Heart right ventricle (tissue), 16 donors: ENCODE results near the gene MFSD8. TPM values are rescaled to one million over a fixed set of nuclear protein-coding genes. Genes with fewer than 3 reads are reported as not detected.

Source experiments
- ATAC-seq, 8 donors: fragments of 200-7000 bp; cut with Tn5 transposase; one replicate each; pipeline ENCODE4 v1.9.1; 2020; ENCODE audit warnings: mild to moderate bottlenecking in 8 of 8, moderate library complexity in 8 of 8, moderate number of reproducible peaks in 1 of 8
- DNase-seq, 2 donors: peaks; one replicate each; pipeline ENCODE4 v3.0.0-alpha.2; 2020
- H3K27ac ChIP-seq, 10 donors: fragments of 200-600 bp; sonication (generic) in 2 of 10; one replicate each; pipeline versions ENCODE4 v1.5.0 to v1.8.0; 2020 to 2022; ENCODE audit warnings: mild to moderate bottlenecking in 3 of 10
- H3K27me3 ChIP-seq, 7 donors: fragments of 200-600 bp; one replicate each; pipeline ENCODE4 v1.8.0; 2021 to 2022; ENCODE audit warnings: mild to moderate bottlenecking in 2 of 7
- H3K36me3 ChIP-seq, 9 donors: fragments of 200-600 bp; sonication (generic) in 1 of 9; one replicate each; pipeline versions ENCODE4 v1.5.0 to v1.8.0; 2020 to 2022; ENCODE audit warnings: mild to moderate bottlenecking in 2 of 9
- H3K4me1 ChIP-seq, 9 donors: fragments of 200-600 bp; sonication (generic) in 1 of 9; one replicate each; pipeline versions ENCODE4 v1.5.0 to v1.8.0; 2020 to 2022; ENCODE audit warnings: mild to moderate bottlenecking in 4 of 9
- H3K4me3 ChIP-seq, 10 donors: fragments of 200-600 bp; sonication (generic) in 2 of 10; one replicate each; pipeline versions ENCODE4 v1.5.0 to v1.8.0; 2020 to 2022; ENCODE audit warnings: mild to moderate bottlenecking in 7 of 10, moderate library complexity in 2 of 10
- H3K9me3 ChIP-seq, 11 donors: fragments of 200-600 bp in 10 of 11; sonication (generic) in 2 of 11; one replicate each; pipeline versions ENCODE4 v1.5.0 to v1.8.0; 2013 to 2022; ENCODE audit warnings: mild to moderate bottlenecking in 2 of 11, control low read depth in 1 of 11, moderate library complexity in 1 of 11
- CTCF ChIP-seq, 9 donors: fragments of 200-600 bp; sonication (generic) in 2 of 9; IDR thresholded peaks; one replicate each; pipeline versions ENCODE4 v1.5.0 to v1.8.0; 2021 to 2022; ENCODE audit warnings: antibody characterized with exemption in 9 of 9, mild to moderate bottlenecking in 5 of 9, moderate library complexity in 1 of 9
- WGBS, 2 donors: extraction: QIAGEN DNeasy Blood & Tissue Kit; methylation state at CpG; one replicate each; pipeline ENCODE4 v1.1.7; 2013; ENCODE audit warnings: inconsistent platforms in 1 of 2; 5-methylcytosine and 5-hydroxymethylcytosine counted together
- intact Hi-C, 10 donors: fragments of 100-400 bp; cut with DNase I; formaldehyde crosslinking; loops; one replicate each; pipeline versions ENCODE4 v1.11.1 to v1.14.2; 2022
- polyA plus RNA-seq, 2 donors: library from polyadenylated mRNA; stranded (reverse); fragments of 200-250 nt; gene quantifications; one replicate each; pipeline ENCODE4 v1.2.3, GENCODE V29; 2013
- total RNA-seq, 10 donors: library from RNA; stranded (reverse); fragmentation: NEBNext Ultra II Directional in 3 of 10; extraction: Animal tissue kit (Norgen Biotek cat#: 25700) in 3 of 10; gene quantifications; one replicate each; pipeline versions ENCODE4 v1.2.1 to v1.2.4, GENCODE V29; 2021 to 2023
- donor health status: Arrhythmogenic right ventricular cardiomyopathy.
- donor health status: ischemic (EF 13 %, LVEDD 7.1; RV severe dilation, severe dysfunction).
- donor health status: healthy with polysubstance abuse.
- donor health status: DM: no; HTN: yes; CAD: no.
- donor health status: DM: no; HTN: no; CAD: no.
- donor health status: ischemic (EF 25% LVEDD 6.9; RV normal size, moderate dysfunction).
- donor health status: ischemic (EF 25% LVEDD 5.7; RV mildly dilated, moderate dysfunction).
- donor health status: healthy.
- donor health status: DM: yes; HTN: yes; CAD: no.
- donor health status: Ischemic cardiomyopathy.
- donor health status: ischemic (EF 35%, LVEDD 5.7; RV mildly dilated, moderate dysfunction).
- donor health status: nonischemic (EF 11% LVEDD 7.7; RV severe dilation, severe dysfunction).
- donor health status: DM: yes; HTN: yes; CAD: no.
- donor health status: PGD.
- donor health status: ischemic (EF 29% LVEDD 5.4; RV normal size, mild dysfunction).
- donor health status: nonischemic (EF 23%, LVEDD 6.1; RV moderate dilation, normal function).

MFSD8 gene
- total and polyA plus RNA-seq, 12 donors: 3.7 to 15.0 (median 11.0) TPM

GRCh38 chr4:127896528-127896927 is 68.4 kb downstream of the MFSD8 start:
- H3K36me3 ChIP-seq: peaks cover 0 to 55% (median 0%) of the 10 kb centered on the region in 9 donors
- no peak for DNase-seq
- no peak overlapping the region for H3K27ac ChIP-seq
- peaks cover 0 to 10% (median 0%) of the 10 kb centered on the region in 11 donors for H3K9me3 ChIP-seq
- TF ChIP-seq CTCF (IDR thresholded peaks at IDR 0.05): no peak
- H3K4me3 ChIP-seq: no peak overlapping the region
- 95 to 97% methylated on average over 1 of the region's 1 CpG for WGBS, 2 donors
- H3K27me3 ChIP-seq: no peaks in the 10 kb centered on the region
- no peak for ATAC-seq
- intact Hi-C loops: loop anchor here in 1 of 10 donors (10.0 kb wide), 1 partner anchor 52 kb away; no protein-coding TSS in a partner anchor
- H3K4me1 ChIP-seq: no peaks in the 10 kb centered on the region

GRCh38 chr4:127896069-127896468 is 68.9 kb downstream of the MFSD8 start:
- ATAC-seq (no peak), DNase-seq (no peak)
- no peak for TF ChIP-seq CTCF (IDR thresholded peaks at IDR 0.05)
- H3K36me3 ChIP-seq: peaks cover 0 to 57% (median 0%) of the 10 kb centered on the region in 9 donors
- H3K4me1 ChIP-seq: no peaks in the 10 kb centered on the region
- WGBS, 2 donors: 93 to 95% methylated on average over 1 of the region's 1 CpG
- no peak overlapping the region for H3K4me3 ChIP-seq
- no peak overlapping the region for H3K27ac ChIP-seq
- H3K9me3 ChIP-seq: peaks cover 0 to 10% (median 0%) of the 10 kb centered on the region in 11 donors
- intact Hi-C loops: loop anchor here in 1 of 10 donors (10.0 kb wide), 1 partner anchor 51 kb away; no protein-coding TSS in a partner anchor
- no peaks in the 10 kb centered on the region for H3K27me3 ChIP-seq

DNA sequence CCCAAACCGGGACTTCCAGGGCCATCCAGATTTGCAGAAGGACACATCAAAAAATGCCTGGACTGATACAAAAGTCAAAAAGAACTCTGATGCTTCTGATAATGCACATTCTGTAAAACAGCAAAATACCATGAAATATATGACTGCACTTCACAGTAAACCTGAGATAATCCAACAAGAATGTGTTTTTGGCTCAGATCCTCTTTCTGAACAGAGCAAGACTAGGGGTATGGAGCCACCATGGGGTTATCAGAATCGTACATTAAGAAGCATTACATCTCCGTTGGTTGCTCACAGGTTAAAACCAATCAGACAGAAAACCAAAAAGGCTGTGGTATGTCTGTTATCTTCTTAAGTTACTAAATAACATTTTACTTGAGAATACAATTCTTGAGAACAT is 75.1 kb downstream of the MFSD8 start:
- TF ChIP-seq CTCF (IDR thresholded peaks at IDR 0.05): no peak
- ATAC-seq (no peak), DNase-seq (no peak)
- Histone ChIP-seq H3K27ac (no peak overlapping the region), H3K27me3 (no peaks in the 10 kb centered on the region), H3K4me1 (no peaks in the 10 kb centered on the region), H3K36me3 (peaks cover 0 to 63% (median 0%) of the 10 kb centered on the region in 9 donors), H3K4me3 (no peak overlapping the region), H3K9me3 (no peaks in the 10 kb centered on the region)
- intact Hi-C loops: loop anchor here in 2 of 10 donors (10.0 kb wide), 2 partner anchors 45 to 75 kb away; partner anchors contain the start of genes ABHD18 (in 1 of the 2) and MFSD8 (in 1 of the 2)
- 72 to 75% methylated on average over 3 of the region's 3 CpGs for WGBS, 2 donors

DNA sequence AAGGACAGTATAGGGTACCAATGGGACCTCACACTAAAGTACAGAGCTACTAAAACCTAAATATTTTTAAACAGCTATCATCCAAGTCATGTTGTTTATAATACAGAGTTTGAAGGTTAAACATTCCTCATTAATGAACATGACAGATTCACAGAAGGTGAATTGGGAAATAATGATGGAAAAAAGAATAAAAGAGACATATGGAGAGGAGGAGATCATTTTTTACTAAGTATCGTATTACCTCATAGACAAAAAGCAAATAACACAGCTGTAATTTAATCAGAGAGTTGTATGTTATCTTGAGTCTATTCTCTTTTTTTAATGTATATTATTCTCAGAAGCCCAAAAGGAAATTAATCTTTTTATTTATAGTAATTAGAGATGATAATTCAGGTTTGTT is 76.4 kb downstream of the MFSD8 start:
- H3K36me3 ChIP-seq: peaks cover 0 to 50% (median 0%) of the 10 kb centered on the region in 9 donors
- H3K4me1 ChIP-seq: no peaks in the 10 kb centered on the region
- no peak overlapping the region for H3K4me3 ChIP-seq
- TF ChIP-seq CTCF (IDR thresholded peaks at IDR 0.05): no peak
- DNase-seq: no peak
- WGBS, 2 donors: 92 to 96% methylated on average over 1 of the region's 1 CpG
- intact Hi-C loops: loop anchor here in 1 of 10 donors (10.0 kb wide), 1 partner anchor 76 kb away; the partner anchor contains the start of genes ABHD18 and MFSD8
- H3K27ac ChIP-seq: no peak overlapping the region
- H3K27me3 ChIP-seq: no peaks in the 10 kb centered on the region
- no peaks in the 10 kb centered on the region for H3K9me3 ChIP-seq
- ATAC-seq: no peak
